ENCODE measurements around the gene TBC1D8.
"Not testable (repeated sequence)": the region's sequence is repeated elsewhere in the genome, so short reads cannot be mapped to it uniquely, and the experiment has no call there.

TBC1D8 gene

GRCh38 chr2:101185656-101186055, 34.5 kb upstream of the TBC1D8 start:
- no peaks in the 10 kb centered on the region for H3K36me3 ChIP-seq (ENCODE audit: control insufficient read depth, insufficient read depth, low read length)
- no peaks in the 10 kb centered on the region for H3K9me3 ChIP-seq (ENCODE audit: control insufficient read depth, insufficient read depth, low read length)
- no peak overlapping the region for H3K27ac ChIP-seq (ENCODE audit: low read depth, low read length)
- H3K4me1 ChIP-seq (ENCODE audit: control insufficient read depth, insufficient read depth, low read length): peaks cover 9% of the 10 kb centered on the region; the same call in 1 of the 2 replicates
- no peak overlapping the region for H3K4me3 ChIP-seq (ENCODE audit: low read depth, low read length)
- no peak overlapping the region for H3K9ac ChIP-seq (ENCODE audit: low read depth, low read length)
- no peaks in the 10 kb centered on the region for H3K27me3 ChIP-seq (ENCODE audit: control insufficient read depth, insufficient read depth, low read length)

- no peak overlapping the region for H3K4me3 ChIP-seq (ENCODE audit: low read depth, low read length)
- H3K9ac ChIP-seq (ENCODE audit: low read depth, low read length): no peak overlapping the region
- H3K9me3 ChIP-seq (ENCODE audit: control insufficient read depth, insufficient read depth, low read length): no peaks in the 10 kb centered on the region
- no peaks in the 10 kb centered on the region for H3K36me3 ChIP-seq (ENCODE audit: control insufficient read depth, insufficient read depth, low read length)
- H3K4me1 ChIP-seq (ENCODE audit: control insufficient read depth, insufficient read depth, low read length): peaks cover 9% of the 10 kb centered on the region; the same call in 1 of the 2 replicates
- H3K27ac ChIP-seq (ENCODE audit: low read depth, low read length): no peak overlapping the region
- H3K27me3 ChIP-seq (ENCODE audit: control insufficient read depth, insufficient read depth, low read length): no peaks in the 10 kb centered on the region
Measured at GRCh38 chr2:101185085-101185484, 33.9 kb upstream of the TBC1D8 start.

- Histone ChIP-seq H3K27ac (ENCODE audit: low read depth, low read length) (no peak overlapping the region), H3K4me1 (ENCODE audit: control insufficient read depth, insufficient read depth, low read length) (peaks cover 3% of the 10 kb centered on the region; the same call in 1 of the 2 replicates), H3K36me3 (ENCODE audit: control insufficient read depth, insufficient read depth, low read length) (no peaks in the 10 kb centered on the region), H3K9me3 (ENCODE audit: control insufficient read depth, insufficient read depth, low read length) (no peaks in the 10 kb centered on the region; the same call in 1 of the 2 replicates), H3K27me3 (ENCODE audit: control insufficient read depth, insufficient read depth, low read length) (no peaks in the 10 kb centered on the region), H3K9ac (ENCODE audit: low read depth, low read length) (no peak overlapping the region), H3K4me3 (ENCODE audit: low read depth, low read length) (no peak overlapping the region)
Measured at GRCh38 chr2:101179982-101180381, 28.8 kb upstream of the TBC1D8 start.

GRCh38 chr2:101176803-101177202, 25.6 kb upstream of the TBC1D8 start:
- H3K4me3 ChIP-seq (ENCODE audit: low read depth, low read length): no peak overlapping the region
- H3K36me3 ChIP-seq (ENCODE audit: control insufficient read depth, insufficient read depth, low read length): no peaks in the 10 kb centered on the region
- H3K27ac ChIP-seq (ENCODE audit: low read depth, low read length): no peak overlapping the region
- 0 out of 2 replicates have a peak, but pooled peaks cover 2% of the 10 kb centered on the region for H3K4me1 ChIP-seq (ENCODE audit: control insufficient read depth, insufficient read depth, low read length)
- H3K9ac ChIP-seq (ENCODE audit: low read depth, low read length): no peak overlapping the region
- H3K9me3 ChIP-seq (ENCODE audit: control insufficient read depth, insufficient read depth, low read length): peaks cover 9% of the 10 kb centered on the region; the same call in 1 of the 2 replicates
- H3K27me3 ChIP-seq (ENCODE audit: control insufficient read depth, insufficient read depth, low read length): no peaks in the 10 kb centered on the region

- H3K4me1 ChIP-seq (ENCODE audit: control insufficient read depth, insufficient read depth, low read length): 0 out of 2 replicates have a peak, but pooled peaks cover 2% of the 10 kb centered on the region
- no peaks in the 10 kb centered on the region for H3K36me3 ChIP-seq (ENCODE audit: control insufficient read depth, insufficient read depth, low read length)
- H3K27ac ChIP-seq (ENCODE audit: low read depth, low read length): no peak overlapping the region
- peaks cover 14% of the 10 kb centered on the region; the same call in 1 of the 2 replicates for H3K9me3 ChIP-seq (ENCODE audit: control insufficient read depth, insufficient read depth, low read length)
- H3K9ac ChIP-seq (ENCODE audit: low read depth, low read length): no peak overlapping the region
- no peaks in the 10 kb centered on the region for H3K27me3 ChIP-seq (ENCODE audit: control insufficient read depth, insufficient read depth, low read length)
- H3K4me3 ChIP-seq (ENCODE audit: low read depth, low read length): no peak overlapping the region
Measured at GRCh38 chr2:101175991-101176390, 24.8 kb upstream of the TBC1D8 start.

GRCh38 chr2:101173707-101174295, 22.6 kb upstream of the TBC1D8 start:
- Histone ChIP-seq H3K4me3 (ENCODE audit: low read depth, low read length) (no peak overlapping the region), H3K9me3 (ENCODE audit: control insufficient read depth, insufficient read depth, low read length) (peaks cover 26% of the 10 kb centered on the region)

GRCh38 chr2:101169822-101170221, 18.6 kb upstream of the TBC1D8 start:
- H3K9ac ChIP-seq (ENCODE audit: low read depth, low read length); H3K27ac ChIP-seq (ENCODE audit: low read depth, low read length); H3K27me3 ChIP-seq (ENCODE audit: control insufficient read depth, insufficient read depth, low read length); H3K4me1 ChIP-seq (ENCODE audit: control insufficient read depth, insufficient read depth, low read length); H3K36me3 ChIP-seq (ENCODE audit: control insufficient read depth, insufficient read depth, low read length); H3K4me3 ChIP-seq (ENCODE audit: low read depth, low read length): not testable (repeated sequence)
- peaks cover 31% of the 10 kb centered on the region for H3K9me3 ChIP-seq (ENCODE audit: control insufficient read depth, insufficient read depth, low read length)

More at GRCh38 chr2:101173707-101174295, 22.6 kb upstream of the TBC1D8 start:
- Histone ChIP-seq H3K4me1 (ENCODE audit: control insufficient read depth, insufficient read depth, low read length) (0 out of 2 replicates have a peak, but pooled peaks cover 2% of the 10 kb centered on the region), H3K36me3 (ENCODE audit: control insufficient read depth, insufficient read depth, low read length) (no peaks in the 10 kb centered on the region), H3K9ac (ENCODE audit: low read depth, low read length) (no peak overlapping the region), H3K27ac (ENCODE audit: low read depth, low read length) (no peak overlapping the region), H3K27me3 (ENCODE audit: control insufficient read depth, insufficient read depth, low read length) (no peaks in the 10 kb centered on the region)

GRCh38 chr2:101168706-101169105, 17.5 kb upstream of the TBC1D8 start:
- Histone ChIP-seq H3K9ac (ENCODE audit: low read depth, low read length) (no peak overlapping the region), H3K27ac (ENCODE audit: low read depth, low read length) (no peak overlapping the region), H3K27me3 (ENCODE audit: control insufficient read depth, insufficient read depth, low read length) (no peaks in the 10 kb centered on the region), H3K36me3 (ENCODE audit: control insufficient read depth, insufficient read depth, low read length) (no peaks in the 10 kb centered on the region), H3K9me3 (ENCODE audit: control insufficient read depth, insufficient read depth, low read length) (peaks cover 33% of the 10 kb centered on the region), H3K4me1 (ENCODE audit: control insufficient read depth, insufficient read depth, low read length) (no peaks in the 10 kb centered on the region), H3K4me3 (ENCODE audit: low read depth, low read length) (no peak overlapping the region)

- not testable (repeated sequence) for H3K27ac ChIP-seq (ENCODE audit: low read depth, low read length); H3K36me3 ChIP-seq (ENCODE audit: control insufficient read depth, insufficient read depth, low read length); H3K27me3 ChIP-seq (ENCODE audit: control insufficient read depth, insufficient read depth, low read length); H3K9ac ChIP-seq (ENCODE audit: low read depth, low read length); H3K4me1 ChIP-seq (ENCODE audit: control insufficient read depth, insufficient read depth, low read length); H3K4me3 ChIP-seq (ENCODE audit: low read depth, low read length)
- peaks cover 28% of the 10 kb centered on the region for H3K9me3 ChIP-seq (ENCODE audit: control insufficient read depth, insufficient read depth, low read length)
Measured at GRCh38 chr2:101167532-101167931, 16.4 kb upstream of the TBC1D8 start.

- H3K27me3 ChIP-seq (ENCODE audit: control insufficient read depth, insufficient read depth, low read length): no peaks in the 10 kb centered on the region
- H3K36me3 ChIP-seq (ENCODE audit: control insufficient read depth, insufficient read depth, low read length): no peaks in the 10 kb centered on the region
- H3K4me3 ChIP-seq (ENCODE audit: low read depth, low read length): no peak overlapping the region
- peaks cover 10% of the 10 kb centered on the region for H3K9me3 ChIP-seq (ENCODE audit: control insufficient read depth, insufficient read depth, low read length)
- no peak overlapping the region for H3K27ac ChIP-seq (ENCODE audit: low read depth, low read length)
- H3K9ac ChIP-seq (ENCODE audit: low read depth, low read length): no peak overlapping the region
- peaks cover 15% of the 10 kb centered on the region for H3K4me1 ChIP-seq (ENCODE audit: control insufficient read depth, insufficient read depth, low read length)
Measured at GRCh38 chr2:101164021-101164420, 12.8 kb upstream of the TBC1D8 start.

- H3K4me3 ChIP-seq (ENCODE audit: low read depth, low read length): no peak overlapping the region
- peaks cover 15% of the 10 kb centered on the region for H3K4me1 ChIP-seq (ENCODE audit: control insufficient read depth, insufficient read depth, low read length)
- H3K9ac ChIP-seq (ENCODE audit: low read depth, low read length): no peak overlapping the region
- H3K27me3 ChIP-seq (ENCODE audit: control insufficient read depth, insufficient read depth, low read length): no peaks in the 10 kb centered on the region
- no peaks in the 10 kb centered on the region for H3K36me3 ChIP-seq (ENCODE audit: control insufficient read depth, insufficient read depth, low read length)
- H3K27ac ChIP-seq (ENCODE audit: low read depth, low read length): no peak overlapping the region
- peaks cover 8% of the 10 kb centered on the region for H3K9me3 ChIP-seq (ENCODE audit: control insufficient read depth, insufficient read depth, low read length)
Measured at GRCh38 chr2:101162561-101163330, 11.6 kb upstream of the TBC1D8 start.

Measured in HUES48 (cell line).